ENCODE results near the gene TMTC2. TPM values are rescaled to one million over a fixed set of nuclear protein-coding genes. Genes with fewer than 3 reads are reported as not detected.

The TMTC2 gene
- polyA plus RNA-seq, 1 donor from 2014 or later: 20.6 TPM

DNA sequence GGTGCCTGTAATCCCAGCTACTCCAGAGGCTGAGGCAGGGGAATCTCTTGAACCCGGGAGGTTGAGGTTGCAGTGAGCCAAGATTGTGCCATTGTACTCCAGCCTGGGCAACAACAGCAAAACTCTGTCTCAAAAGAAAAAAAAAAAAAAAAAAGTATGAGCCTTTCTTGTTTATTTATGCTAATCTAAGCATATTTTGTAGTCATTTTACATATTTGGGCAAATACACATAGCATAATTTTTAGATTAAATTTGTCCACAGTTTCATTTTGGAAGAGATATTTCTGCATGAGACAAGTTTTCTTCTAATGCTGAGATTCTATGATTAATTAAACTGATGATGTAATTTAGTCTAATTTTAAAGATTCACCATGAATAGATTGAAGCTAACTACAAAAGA is 494.4 kb downstream of the TMTC2 start:
- Histone ChIP-seq H3K9me3 (ENCODE audit: low read length) (no peaks in the 10 kb centered on the region), H3K36me3 (ENCODE audit: insufficient read depth, low read length) (no peaks in the 10 kb centered on the region)

DNA sequence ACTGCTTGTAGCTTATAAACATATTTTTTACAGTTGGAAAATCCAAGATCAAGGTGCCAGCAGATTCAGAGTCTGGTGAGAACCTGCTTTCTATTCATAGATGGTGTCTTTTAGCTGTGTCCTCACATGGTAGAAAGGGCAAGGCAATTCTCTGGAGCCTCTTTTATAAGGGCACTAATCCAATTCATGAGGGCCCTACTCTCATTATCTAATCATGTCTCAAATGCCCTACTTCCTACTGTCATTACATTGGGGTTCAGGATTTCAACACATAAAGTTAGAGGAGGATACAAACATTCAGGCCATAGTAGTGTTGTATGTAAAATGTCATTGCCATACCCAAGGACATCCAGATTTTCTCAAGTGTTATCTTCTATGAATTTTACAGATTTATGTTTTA is 496.4 kb downstream of the TMTC2 start:
- H3K27ac ChIP-seq (ENCODE audit: low read length): no peak overlapping the region
- no peak for TF ChIP-seq POLR2AphosphoS5 (IDR thresholded peaks at IDR 0.05)
- TF ChIP-seq EZH2 (IDR thresholded peaks at IDR 0.05; ENCODE audit: borderline replicate concordance, insufficient read depth, low read length, poor library complexity, severe bottlenecking): no peak
- TF ChIP-seq MXI1 (conservative IDR thresholded peaks at IDR 0.05; ENCODE audit: poor library complexity, severe bottlenecking): no peak
- TF ChIP-seq EP300 (conservative IDR thresholded peaks at IDR 0.05; ENCODE audit: poor library complexity, severe bottlenecking): no peak
- no peak for TF ChIP-seq TAF1 (IDR thresholded peaks at IDR 0.05; ENCODE audit: low read depth)
- TF ChIP-seq, protein P1, sequence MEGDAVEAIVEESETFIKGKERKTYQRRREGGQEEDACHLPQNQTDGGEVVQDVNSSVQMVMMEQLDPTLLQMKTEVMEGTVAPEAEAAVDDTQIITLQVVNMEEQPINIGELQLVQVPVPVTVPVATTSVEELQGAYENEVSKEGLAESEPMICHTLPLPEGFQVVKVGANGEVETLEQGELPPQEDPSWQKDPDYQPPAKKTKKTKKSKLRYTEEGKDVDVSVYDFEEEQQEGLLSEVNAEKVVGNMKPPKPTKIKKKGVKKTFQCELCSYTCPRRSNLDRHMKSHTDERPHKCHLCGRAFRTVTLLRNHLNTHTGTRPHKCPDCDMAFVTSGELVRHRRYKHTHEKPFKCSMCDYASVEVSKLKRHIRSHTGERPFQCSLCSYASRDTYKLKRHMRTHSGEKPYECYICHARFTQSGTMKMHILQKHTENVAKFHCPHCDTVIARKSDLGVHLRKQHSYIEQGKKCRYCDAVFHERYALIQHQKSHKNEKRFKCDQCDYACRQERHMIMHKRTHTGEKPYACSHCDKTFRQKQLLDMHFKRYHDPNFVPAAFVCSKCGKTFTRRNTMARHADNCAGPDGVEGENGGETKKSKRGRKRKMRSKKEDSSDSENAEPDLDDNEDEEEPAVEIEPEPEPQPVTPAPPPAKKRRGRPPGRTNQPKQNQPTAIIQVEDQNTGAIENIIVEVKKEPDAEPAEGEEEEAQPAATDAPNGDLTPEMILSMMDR (IDR thresholded peaks at IDR 0.05; ENCODE audit: poor library complexity, severe bottlenecking): no peak
- no peak for TF ChIP-seq RAD21 (conservative IDR thresholded peaks at IDR 0.05)
- TF ChIP-seq, protein P2, sequence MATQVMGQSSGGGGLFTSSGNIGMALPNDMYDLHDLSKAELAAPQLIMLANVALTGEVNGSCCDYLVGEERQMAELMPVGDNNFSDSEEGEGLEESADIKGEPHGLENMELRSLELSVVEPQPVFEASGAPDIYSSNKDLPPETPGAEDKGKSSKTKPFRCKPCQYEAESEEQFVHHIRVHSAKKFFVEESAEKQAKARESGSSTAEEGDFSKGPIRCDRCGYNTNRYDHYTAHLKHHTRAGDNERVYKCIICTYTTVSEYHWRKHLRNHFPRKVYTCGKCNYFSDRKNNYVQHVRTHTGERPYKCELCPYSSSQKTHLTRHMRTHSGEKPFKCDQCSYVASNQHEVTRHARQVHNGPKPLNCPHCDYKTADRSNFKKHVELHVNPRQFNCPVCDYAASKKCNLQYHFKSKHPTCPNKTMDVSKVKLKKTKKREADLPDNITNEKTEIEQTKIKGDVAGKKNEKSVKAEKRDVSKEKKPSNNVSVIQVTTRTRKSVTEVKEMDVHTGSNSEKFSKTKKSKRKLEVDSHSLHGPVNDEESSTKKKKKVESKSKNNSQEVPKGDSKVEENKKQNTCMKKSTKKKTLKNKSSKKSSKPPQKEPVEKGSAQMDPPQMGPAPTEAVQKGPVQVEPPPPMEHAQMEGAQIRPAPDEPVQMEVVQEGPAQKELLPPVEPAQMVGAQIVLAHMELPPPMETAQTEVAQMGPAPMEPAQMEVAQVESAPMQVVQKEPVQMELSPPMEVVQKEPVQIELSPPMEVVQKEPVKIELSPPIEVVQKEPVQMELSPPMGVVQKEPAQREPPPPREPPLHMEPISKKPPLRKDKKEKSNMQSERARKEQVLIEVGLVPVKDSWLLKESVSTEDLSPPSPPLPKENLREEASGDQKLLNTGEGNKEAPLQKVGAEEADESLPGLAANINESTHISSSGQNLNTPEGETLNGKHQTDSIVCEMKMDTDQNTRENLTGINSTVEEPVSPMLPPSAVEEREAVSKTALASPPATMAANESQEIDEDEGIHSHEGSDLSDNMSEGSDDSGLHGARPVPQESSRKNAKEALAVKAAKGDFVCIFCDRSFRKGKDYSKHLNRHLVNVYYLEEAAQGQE (IDR thresholded peaks at IDR 0.05; ENCODE audit: borderline replicate concordance): no peak
- no peak for TF ChIP-seq SMC3 (conservative IDR thresholded peaks at IDR 0.05; ENCODE audit: poor library complexity)

More for the DNA sequence above, 494.4 kb downstream of the TMTC2 start:
- no peak overlapping the region for H3K4me3 ChIP-seq (ENCODE audit: low read length)
- no peak overlapping the region for H2AFZ ChIP-seq (ENCODE audit: low read depth, low read length)
- no peaks in the 10 kb centered on the region for H4K20me1 ChIP-seq (ENCODE audit: insufficient read depth)
- no peak for TF ChIP-seq SMC3 (conservative IDR thresholded peaks at IDR 0.05; ENCODE audit: poor library complexity)
- TF ChIP-seq, protein P2 (IDR thresholded peaks at IDR 0.05; ENCODE audit: borderline replicate concordance): no peak
- TF ChIP-seq EP300 (conservative IDR thresholded peaks at IDR 0.05; ENCODE audit: poor library complexity, severe bottlenecking): no peak
- TF ChIP-seq RAD21 (conservative IDR thresholded peaks at IDR 0.05): no peak
- no peak for TF ChIP-seq MXI1 (conservative IDR thresholded peaks at IDR 0.05; ENCODE audit: poor library complexity, severe bottlenecking)
- TF ChIP-seq TAF1 (IDR thresholded peaks at IDR 0.05; ENCODE audit: low read depth): no peak
- no peaks in the 10 kb centered on the region for H3F3A ChIP-seq (ENCODE audit: insufficient read depth, low read length, poor library complexity, severe bottlenecking)
- no peak overlapping the region for H3K27ac ChIP-seq (ENCODE audit: low read length)
- no peaks in the 10 kb centered on the region for H3K9me2 ChIP-seq (ENCODE audit: insufficient read depth, low read length)
- no peak overlapping the region for H3K9ac ChIP-seq (ENCODE audit: low read length)
- no peaks in the 10 kb centered on the region for H3K79me2 ChIP-seq (replicated peaks; ENCODE audit: insufficient read depth, low read length)
- no peaks in the 10 kb centered on the region for H3K27me3 ChIP-seq (ENCODE audit: insufficient read depth, low read depth, low read length)
- no peak overlapping the region for H3K4me2 ChIP-seq (ENCODE audit: low read length)

More for the DNA sequence above, 496.4 kb downstream of the TMTC2 start:
- H3K9me2 ChIP-seq (ENCODE audit: insufficient read depth, low read length): no peaks in the 10 kb centered on the region
- H3F3A ChIP-seq (ENCODE audit: insufficient read depth, low read length, poor library complexity, severe bottlenecking): no peaks in the 10 kb centered on the region
- no peak overlapping the region for H3K9ac ChIP-seq (ENCODE audit: low read length)
- no peaks in the 10 kb centered on the region for H3K36me3 ChIP-seq (ENCODE audit: insufficient read depth, low read length)
- no peaks in the 10 kb centered on the region for H3K79me2 ChIP-seq (replicated peaks; ENCODE audit: insufficient read depth, low read length)
- H3K27me3 ChIP-seq (ENCODE audit: insufficient read depth, low read depth, low read length): no peaks in the 10 kb centered on the region
- H3K4me2 ChIP-seq (ENCODE audit: low read length): no peak overlapping the region
- H3K9me3 ChIP-seq (ENCODE audit: low read length): no peaks in the 10 kb centered on the region
- no peak overlapping the region for H2AFZ ChIP-seq (ENCODE audit: low read depth, low read length)
- H4K20me1 ChIP-seq (ENCODE audit: insufficient read depth): no peaks in the 10 kb centered on the region
- no peak overlapping the region for H3K4me3 ChIP-seq (ENCODE audit: low read length)

Small RNA genes lying within 50 kb of the gene (small RNA-seq; reads per million reads assigned to genes)
- 0 reads per million in 3 experiments for gene RNU6-977P
